Progenitor cell of endocrine pancreas (in vitro differentiated cells): ENCODE measurements around the gene ADAMTSL3. TPM values are rescaled to one million over a fixed set of nuclear protein-coding genes. Genes with fewer than 3 reads are reported as not detected.

Experiments used
- DNase-seq: peaks from one replicate; pipeline ENCODE4 v3.0.0; 2021; ENCODE audit warnings: low spot score; ENCODE audit not compliant: unreplicated experiment
- H3K27ac Mint-ChIP-seq: 2 replicates; pipeline ENCODE4 v1.8.0; 2021; ENCODE audit warnings: mild to moderate bottlenecking, moderate library complexity, mixed read lengths
- H3K27me3 Mint-ChIP-seq: 2 replicates; pipeline ENCODE4 v1.8.0; 2021; ENCODE audit warnings: mixed read lengths
- H3K36me3 Mint-ChIP-seq: 2 replicates; pipeline ENCODE4 v1.8.0; 2022; ENCODE audit warnings: mixed read lengths; ENCODE audit not compliant: insufficient read depth
- H3K4me1 Mint-ChIP-seq: 2 replicates; pipeline ENCODE4 v1.8.0; 2021; ENCODE audit warnings: low read depth, mixed read lengths
- H3K4me3 Mint-ChIP-seq: 2 replicates; pipeline ENCODE4 v1.8.0; 2021; ENCODE audit warnings: low read depth, mild to moderate bottlenecking, moderate library complexity, mixed read lengths
- H3K9me3 Mint-ChIP-seq: 2 replicates; pipeline ENCODE4 v1.8.0; 2021; ENCODE audit warnings: low read depth, mixed read lengths
- CTCF ChIP-seq: fragments of 200-600 bp; sonication (generic); IDR thresholded peaks from one replicate; pipeline ENCODE4 v1.5.0; 2021; ENCODE audit warnings: antibody characterized with exemption, mild to moderate bottlenecking; ENCODE audit not compliant: unreplicated experiment
- total RNA-seq: library from RNA; stranded (reverse); gene quantifications from 2 replicates; pipeline ENCODE4 v1.2.1, GENCODE V29; 2021

The ADAMTSL3 gene
- total RNA-seq, 1 donor from 2014 or later = 0.24 TPM

- no peaks in the 10 kb centered on the region for H3K36me3 Mint-ChIP-seq
- H3K4me1 Mint-ChIP-seq = no peaks in the 10 kb centered on the region
- TF ChIP-seq CTCF = no peak
- H3K4me3 Mint-ChIP-seq = no peak overlapping the region
- H3K27ac Mint-ChIP-seq = no peak overlapping the region
- no peak for DNase-seq
- H3K27me3 Mint-ChIP-seq = no peaks in the 10 kb centered on the region
- H3K9me3 Mint-ChIP-seq = no peaks in the 10 kb centered on the region
Observed at GRCh38 chr15:83717010-83717409, 63.1 kb downstream of the ADAMTSL3 start.

- Mint-ChIP-seq H3K27ac (no peak overlapping the region), H3K4me3 (no peak overlapping the region), H3K36me3 (no peaks in the 10 kb centered on the region), H3K27me3 (no peaks in the 10 kb centered on the region), H3K9me3 (no peaks in the 10 kb centered on the region), H3K4me1 (no peaks in the 10 kb centered on the region)
- TF ChIP-seq CTCF = no peak
- no peak for DNase-seq
Observed at GRCh38 chr15:83720468-83720867, 66.5 kb downstream of the ADAMTSL3 start.

GRCh38 chr15:83721031-83721430 is 67.1 kb downstream of the ADAMTSL3 start:
- Mint-ChIP-seq H3K4me3 (no peak overlapping the region), H3K4me1 (no peaks in the 10 kb centered on the region), H3K27me3 (no peaks in the 10 kb centered on the region), H3K27ac (no peak overlapping the region), H3K9me3 (peaks cover 2% of the 10 kb centered on the region), H3K36me3 (no peaks in the 10 kb centered on the region)
- TF ChIP-seq CTCF = no peak
- no peak for DNase-seq

- Mint-ChIP-seq H3K27ac (no peak overlapping the region), H3K4me3 (no peak overlapping the region), H3K4me1 (no peaks in the 10 kb centered on the region), H3K9me3 (peaks cover 4% of the 10 kb centered on the region), H3K27me3 (no peaks in the 10 kb centered on the region), H3K36me3 (no peaks in the 10 kb centered on the region)
- TF ChIP-seq CTCF = no peak
- DNase-seq = no peak
Observed at GRCh38 chr15:83721981-83722380, 68.1 kb downstream of the ADAMTSL3 start.

GRCh38 chr15:83723216-83723615 is 69.3 kb downstream of the ADAMTSL3 start:
- Mint-ChIP-seq H3K4me3 (no peak overlapping the region), H3K36me3 (no peaks in the 10 kb centered on the region), H3K4me1 (no peaks in the 10 kb centered on the region), H3K27me3 (no peaks in the 10 kb centered on the region), H3K27ac (no peak overlapping the region), H3K9me3 (peaks cover 8% of the 10 kb centered on the region)
- DNase-seq = no peak
- TF ChIP-seq CTCF = no peak
